Measurements from ENCODE around the gene DNAH10.

The DNAH10 gene

DNA sequence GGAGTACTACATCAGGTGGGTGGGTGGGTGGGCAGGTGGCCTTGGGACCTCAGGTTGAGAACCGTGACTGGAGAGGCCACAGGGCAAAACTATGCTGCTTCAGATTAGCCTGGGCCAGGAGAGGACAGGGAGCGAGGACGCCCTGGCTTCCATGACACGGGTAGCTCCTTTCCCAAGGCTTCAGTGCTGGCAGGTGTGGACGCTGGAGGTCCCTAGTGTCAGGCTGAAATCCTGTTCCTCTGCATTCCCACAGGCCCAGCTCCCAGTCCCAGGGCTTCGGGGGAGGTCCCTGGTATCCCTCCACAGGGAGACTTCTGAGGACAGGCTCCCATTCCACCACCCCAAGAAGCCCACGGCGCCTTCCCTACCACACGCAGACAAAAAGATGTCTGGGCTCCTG is 178.9 kb downstream of the DNAH10 start:
- TF ChIP-seq, protein P1, sequence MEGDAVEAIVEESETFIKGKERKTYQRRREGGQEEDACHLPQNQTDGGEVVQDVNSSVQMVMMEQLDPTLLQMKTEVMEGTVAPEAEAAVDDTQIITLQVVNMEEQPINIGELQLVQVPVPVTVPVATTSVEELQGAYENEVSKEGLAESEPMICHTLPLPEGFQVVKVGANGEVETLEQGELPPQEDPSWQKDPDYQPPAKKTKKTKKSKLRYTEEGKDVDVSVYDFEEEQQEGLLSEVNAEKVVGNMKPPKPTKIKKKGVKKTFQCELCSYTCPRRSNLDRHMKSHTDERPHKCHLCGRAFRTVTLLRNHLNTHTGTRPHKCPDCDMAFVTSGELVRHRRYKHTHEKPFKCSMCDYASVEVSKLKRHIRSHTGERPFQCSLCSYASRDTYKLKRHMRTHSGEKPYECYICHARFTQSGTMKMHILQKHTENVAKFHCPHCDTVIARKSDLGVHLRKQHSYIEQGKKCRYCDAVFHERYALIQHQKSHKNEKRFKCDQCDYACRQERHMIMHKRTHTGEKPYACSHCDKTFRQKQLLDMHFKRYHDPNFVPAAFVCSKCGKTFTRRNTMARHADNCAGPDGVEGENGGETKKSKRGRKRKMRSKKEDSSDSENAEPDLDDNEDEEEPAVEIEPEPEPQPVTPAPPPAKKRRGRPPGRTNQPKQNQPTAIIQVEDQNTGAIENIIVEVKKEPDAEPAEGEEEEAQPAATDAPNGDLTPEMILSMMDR (IDR thresholded peaks at IDR 0.05; ENCODE audit: unreplicated experiment in 3 of 3): no peak
- peaks cover 3% of the 10 kb centered on the region for H3K27me3 Mint-ChIP-seq (ENCODE audit: low read depth)
- peaks cover 15% of the 10 kb centered on the region for H3K4me1 Mint-ChIP-seq

DNA sequence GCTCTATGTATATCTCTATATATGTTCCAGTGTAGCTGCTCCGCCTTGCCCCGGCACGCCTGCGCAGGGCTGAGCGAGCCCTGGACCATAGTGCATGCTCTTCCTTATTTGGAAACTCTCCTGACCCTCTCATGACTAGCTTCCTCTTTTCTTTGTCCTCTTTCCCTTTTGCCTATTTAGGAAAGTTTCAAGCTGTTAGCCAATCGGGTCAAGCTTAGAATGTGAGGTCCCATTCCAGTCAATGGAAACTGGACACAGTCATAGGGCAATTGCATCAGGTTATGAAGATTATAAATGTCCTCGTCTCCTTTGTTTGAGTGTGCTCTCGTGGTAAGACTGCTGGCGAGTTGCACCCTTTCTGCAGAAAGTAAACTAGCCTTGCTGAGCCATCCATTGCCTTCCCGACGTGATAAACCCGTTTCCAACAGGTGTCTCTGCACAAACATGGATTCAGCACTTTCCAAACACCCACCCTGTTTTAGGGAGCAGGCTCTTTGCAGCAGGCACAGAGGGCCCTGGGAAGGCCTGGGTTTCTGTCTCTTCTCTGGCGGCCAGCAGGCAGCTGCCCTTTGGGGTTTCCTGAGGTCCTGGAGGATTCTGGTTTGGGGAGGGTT is 179.6 kb downstream of the DNAH10 start:
- Mint-ChIP-seq H3K27me3 (ENCODE audit: low read depth) (peaks cover 3% of the 10 kb centered on the region), H3K4me3 (no peak overlapping the region), H3K27ac (no peak overlapping the region), H3K4me1 (peaks cover 15% of the 10 kb centered on the region), H3K36me3 (ENCODE audit: low read depth) (peaks cover 58% of the 10 kb centered on the region), H3K9me3 (no peaks in the 10 kb centered on the region)
- TF ChIP-seq, protein P1 (IDR thresholded peaks at IDR 0.05; ENCODE audit: unreplicated experiment in 3 of 3): no peak

More for the DNA sequence above, 178.9 kb downstream of the DNAH10 start:
- no peak overlapping the region for H3K27ac Mint-ChIP-seq
- no peak overlapping the region for H3K4me3 Mint-ChIP-seq
- peaks cover 61% of the 10 kb centered on the region for H3K36me3 Mint-ChIP-seq (ENCODE audit: low read depth)
- H3K9me3 Mint-ChIP-seq: no peaks in the 10 kb centered on the region

DNA sequence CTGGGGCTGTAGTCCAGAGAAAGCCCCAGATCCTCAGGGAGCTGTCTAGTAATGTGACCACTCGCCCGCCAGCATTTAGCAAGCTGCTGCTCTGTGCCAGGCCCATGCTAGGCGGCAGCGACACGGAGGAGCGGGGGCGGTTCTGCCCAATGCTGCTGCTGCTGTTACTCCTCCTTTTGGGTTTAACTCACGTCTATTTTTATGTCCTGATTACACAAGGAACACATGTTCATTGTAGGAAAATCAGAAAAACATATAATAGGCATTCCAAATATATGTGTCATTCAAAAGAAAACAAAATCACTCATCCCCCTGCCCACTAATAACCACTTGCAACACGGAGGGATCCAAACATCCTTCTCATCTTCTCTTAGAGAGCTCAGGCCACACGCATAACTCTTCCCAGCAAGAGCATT is 180.1 kb downstream of the DNAH10 start:
- no peak overlapping the region for H3K4me3 Mint-ChIP-seq
- TF ChIP-seq, protein P1 (IDR thresholded peaks at IDR 0.05; ENCODE audit: unreplicated experiment in 3 of 3): no peak
- peaks cover 3% of the 10 kb centered on the region for H3K27me3 Mint-ChIP-seq (ENCODE audit: low read depth)

DNA sequence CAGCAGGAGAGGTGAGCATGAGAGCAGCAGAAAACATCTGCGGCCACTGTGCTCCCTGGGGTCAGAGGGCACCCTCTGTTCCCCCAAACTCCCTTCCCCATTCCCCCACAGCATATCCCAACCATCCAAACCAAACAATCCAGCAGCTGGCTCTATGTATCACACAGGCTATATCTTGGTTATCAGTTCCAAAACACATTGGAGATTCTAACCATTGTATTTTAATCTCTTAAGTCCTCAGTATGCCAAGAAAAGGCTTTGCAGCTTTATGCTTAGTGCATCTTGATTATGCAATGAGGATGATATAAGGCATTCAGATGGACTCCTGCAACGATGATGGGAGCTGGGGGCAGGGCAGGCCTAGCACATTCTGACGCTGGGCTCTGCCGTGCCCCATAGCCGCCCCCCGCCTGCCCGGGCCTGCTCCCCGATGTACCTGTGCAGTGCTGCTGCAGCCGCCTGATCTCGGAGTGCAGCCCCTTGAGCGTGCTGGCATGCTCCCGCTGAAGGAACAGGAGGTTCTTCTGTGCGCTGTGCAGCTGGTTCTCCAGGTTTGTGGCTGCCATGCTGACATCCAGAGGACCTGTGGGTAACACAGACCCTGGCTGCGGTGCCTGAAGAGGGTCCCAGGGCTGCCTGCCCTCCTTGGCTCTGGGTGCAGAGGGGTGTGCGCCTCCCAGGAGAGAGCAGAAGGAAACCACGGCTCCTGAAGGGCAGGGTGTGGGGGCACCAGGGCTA is 181.0 kb downstream of the DNAH10 start:
- H3K36me3 Mint-ChIP-seq (ENCODE audit: low read depth): peaks cover 55% of the 10 kb centered on the region
- H3K4me3 Mint-ChIP-seq: no peak overlapping the region
- no peaks in the 10 kb centered on the region for H3K9me3 Mint-ChIP-seq
- H3K4me1 Mint-ChIP-seq: peaks cover 21% of the 10 kb centered on the region
- H3K27me3 Mint-ChIP-seq (ENCODE audit: low read depth): no peaks in the 10 kb centered on the region
- no peak overlapping the region for H3K27ac Mint-ChIP-seq
- TF ChIP-seq, protein P1 (IDR thresholded peaks at IDR 0.05; ENCODE audit: unreplicated experiment in 3 of 3): no peak

More for the DNA sequence above, 180.1 kb downstream of the DNAH10 start:
- peaks cover 56% of the 10 kb centered on the region for H3K36me3 Mint-ChIP-seq (ENCODE audit: low read depth)
- H3K4me1 Mint-ChIP-seq: peaks cover 15% of the 10 kb centered on the region
- no peaks in the 10 kb centered on the region for H3K9me3 Mint-ChIP-seq
- H3K27ac Mint-ChIP-seq: no peak overlapping the region

DNA sequence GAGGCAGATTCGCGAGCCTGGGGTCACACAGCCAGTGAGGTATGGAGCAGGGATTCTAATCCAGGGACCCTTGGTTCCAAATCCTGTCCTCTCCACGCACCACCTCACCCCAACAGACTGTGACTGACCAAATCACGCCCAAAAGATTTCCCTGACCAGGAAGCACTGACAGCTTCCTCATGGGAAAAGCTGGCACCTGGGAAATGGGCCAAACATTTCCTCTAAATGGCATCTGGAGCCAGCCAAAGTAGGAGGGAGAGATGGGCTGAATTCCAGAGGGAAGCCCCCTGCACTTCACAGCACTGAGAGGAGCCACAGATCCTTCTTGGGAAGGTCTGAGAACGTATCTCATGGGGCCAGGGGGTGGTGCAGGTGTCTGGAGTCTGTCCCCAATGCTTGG is 181.7 kb downstream of the DNAH10 start:
- peaks cover 29% of the 10 kb centered on the region for H3K4me1 Mint-ChIP-seq
- no peak overlapping the region for H3K4me3 Mint-ChIP-seq
- no peaks in the 10 kb centered on the region for H3K27me3 Mint-ChIP-seq (ENCODE audit: low read depth)
- no peaks in the 10 kb centered on the region for H3K9me3 Mint-ChIP-seq
- no peak overlapping the region for H3K27ac Mint-ChIP-seq
- H3K36me3 Mint-ChIP-seq (ENCODE audit: low read depth): peaks cover 52% of the 10 kb centered on the region
- TF ChIP-seq, protein P1 (IDR thresholded peaks at IDR 0.05; ENCODE audit: unreplicated experiment in 3 of 3): no peak

Measured in nephron (organoid).